Muscle of leg (tissue), 11 donors: ENCODE measurements around the gene FAM184B. TPM values are rescaled to one million over a fixed set of nuclear protein-coding genes. Genes with fewer than 3 reads are reported as not detected.
"Not testable (repeated sequence)": the region's sequence is repeated elsewhere in the genome, so short reads cannot be mapped to it uniquely, and the experiment has no call there.

ENCODE experiments used
- DNase-seq: peaks from one replicate; pipeline ENCODE4 v3.0.0; 2013
- H3K27ac ChIP-seq: one replicate; pipeline ENCODE4 v1.5.1; 2013; ENCODE audit warnings: mild to moderate bottlenecking, low read length, control low read depth
- H3K27me3 ChIP-seq: one replicate; pipeline ENCODE4 v1.6.1; 2013; ENCODE audit warnings: low read length; ENCODE audit not compliant: control insufficient read depth, insufficient read depth
- H3K36me3 ChIP-seq: one replicate; pipeline ENCODE4 v1.6.1; 2013; ENCODE audit warnings: low read length; ENCODE audit not compliant: control insufficient read depth, insufficient read depth
- H3K4me1 ChIP-seq: one replicate; pipeline ENCODE4 v1.6.1; 2013; ENCODE audit warnings: low read length; ENCODE audit not compliant: control insufficient read depth, insufficient read depth
- H3K4me3 ChIP-seq: one replicate; pipeline ENCODE4 v1.5.1; 2013; ENCODE audit warnings: low read length, control low read depth
- H3K9me3 ChIP-seq: replicated peaks from 2 replicates; pipeline ENCODE4 v1.6.1; 2013; ENCODE audit warnings: low read depth, low read length; ENCODE audit not compliant: control insufficient read depth
- WGBS: methylation state at CpG from one replicate; pipeline ENCODE4 v1.1.5; 2013; ENCODE audit warnings: missing lambda C conversion rate; ENCODE audit not compliant: insufficient coverage; 5-methylcytosine and 5-hydroxymethylcytosine counted together
- polyA plus RNA-seq, 8 donors: library from polyadenylated mRNA; unstranded; fragments of 120-200 nt; gene quantifications; one replicate each; pipeline versions ENCODE4 v1.2.1 to v1.2.3, GENCODE V29; 2013; ENCODE audit warnings: inconsistent platforms in 1 of 8, low replicate concordance in 1 of 8; ENCODE audit not compliant: insufficient read length in 8 of 8, insufficient read depth in 1 of 8
- total RNA-seq: library from RNA; stranded (reverse); fragments of 120-200 nt; gene quantifications from one replicate; pipeline ENCODE4 v1.2.4, GENCODE V29; 2013

FAM184B gene
- total and polyA plus RNA-seq, 9 donors: 1.1 to 6.4 (median 4.1) TPM

- Histone ChIP-seq H3K4me3 (no peak overlapping the region), H3K27ac (no peak overlapping the region), H3K27me3 (no peaks in the 10 kb centered on the region), H3K36me3 (no peaks in the 10 kb centered on the region), H3K9me3 (no peaks in the 10 kb centered on the region), H3K4me1 (no peaks in the 10 kb centered on the region)
- DNase-seq: no peak
- WGBS: 71% methylated on average over 3 of the region's 3 CpGs
Observed at GRCh38 chr4:17667653-17668201, 113.7 kb downstream of the FAM184B start.

GRCh38 chr4:17667253-17667652 lies 114.2 kb downstream of the FAM184B start:
- H3K27ac ChIP-seq: no peak overlapping the region
- WGBS: 73% methylated on average over 2 of the region's 3 CpGs
- no peak overlapping the region for H3K4me3 ChIP-seq
- no peaks in the 10 kb centered on the region for H3K9me3 ChIP-seq
- no peaks in the 10 kb centered on the region for H3K4me1 ChIP-seq
- no peaks in the 10 kb centered on the region for H3K36me3 ChIP-seq
- DNase-seq: no peak
- no peaks in the 10 kb centered on the region for H3K27me3 ChIP-seq

- Histone ChIP-seq H3K4me1 (no peaks in the 10 kb centered on the region), H3K27me3 (no peaks in the 10 kb centered on the region), H3K4me3 (no peak overlapping the region), H3K9me3 (no peaks in the 10 kb centered on the region), H3K27ac (no peak overlapping the region), H3K36me3 (no peaks in the 10 kb centered on the region)
- WGBS: 76% methylated on average over 1 of the region's 3 CpGs
- DNase-seq: no peak
Observed at GRCh38 chr4:17665852-17666251, 115.6 kb downstream of the FAM184B start.

GRCh38 chr4:17665346-17665745 lies 116.1 kb downstream of the FAM184B start:
- DNase-seq: no peak
- H3K4me3 ChIP-seq: no peak overlapping the region
- WGBS: no CpG with 5 or more reads among the region's 1 CpG
- no peaks in the 10 kb centered on the region for H3K9me3 ChIP-seq
- H3K27ac ChIP-seq: no peak overlapping the region
- no peaks in the 10 kb centered on the region for H3K36me3 ChIP-seq
- no peaks in the 10 kb centered on the region for H3K4me1 ChIP-seq
- no peaks in the 10 kb centered on the region for H3K27me3 ChIP-seq

GRCh38 chr4:17664755-17665154 lies 116.7 kb downstream of the FAM184B start:
- H3K36me3 ChIP-seq: no peaks in the 10 kb centered on the region
- H3K27me3 ChIP-seq: no peaks in the 10 kb centered on the region
- 33% methylated on average over 1 of the region's 4 CpGs for WGBS
- DNase-seq: no peak
- no peak overlapping the region for H3K27ac ChIP-seq
- H3K4me3 ChIP-seq: no peak overlapping the region
- H3K9me3 ChIP-seq: no peaks in the 10 kb centered on the region
- H3K4me1 ChIP-seq: no peaks in the 10 kb centered on the region

GRCh38 chr4:17662694-17663093 lies 118.7 kb downstream of the FAM184B start:
- H3K27ac ChIP-seq: no peak overlapping the region
- WGBS: 90% methylated on average over 2 of the region's 3 CpGs
- DNase-seq: no peak
- no peaks in the 10 kb centered on the region for H3K9me3 ChIP-seq
- no peaks in the 10 kb centered on the region for H3K4me1 ChIP-seq
- peaks cover 2% of the 10 kb centered on the region for H3K27me3 ChIP-seq
- no peaks in the 10 kb centered on the region for H3K36me3 ChIP-seq
- no peak overlapping the region for H3K4me3 ChIP-seq

- DNase-seq, H3K36me3 ChIP-seq, H3K27me3 ChIP-seq, H3K4me1 ChIP-seq, H3K9me3 ChIP-seq, H3K4me3 ChIP-seq, H3K27ac ChIP-seq: not testable (repeated sequence)
- no CpG with 5 or more reads among the region's 8 CpGs for WGBS
Observed at GRCh38 chr4:17659196-17659595, 122.2 kb downstream of the FAM184B start.

- Histone ChIP-seq H3K27me3 (peaks cover 2% of the 10 kb centered on the region), H3K9me3 (no peaks in the 10 kb centered on the region), H3K36me3 (no peaks in the 10 kb centered on the region), H3K4me1 (no peaks in the 10 kb centered on the region), H3K4me3 (no peak overlapping the region), H3K27ac (no peak overlapping the region)
- 80% methylated on average over 9 of the region's 9 CpGs for WGBS
- DNase-seq: no peak
Observed at GRCh38 chr4:17657849-17658248, 123.6 kb downstream of the FAM184B start.

- Histone ChIP-seq H3K27ac (no peak overlapping the region), H3K36me3 (no peaks in the 10 kb centered on the region), H3K27me3 (peaks cover 2% of the 10 kb centered on the region), H3K4me3 (no peak overlapping the region), H3K9me3 (no peaks in the 10 kb centered on the region), H3K4me1 (no peaks in the 10 kb centered on the region)
- WGBS: no CpG with 5 or more reads among the region's 1 CpG
- DNase-seq: no peak
Observed at GRCh38 chr4:17657090-17657489, 124.3 kb downstream of the FAM184B start.

- 85% methylated on average over 8 of the region's 8 CpGs for WGBS
- peaks cover 2% of the 10 kb centered on the region for H3K27me3 ChIP-seq
Observed at GRCh38 chr4:17654701-17655100, 126.7 kb downstream of the FAM184B start.

GRCh38 chr4:17650406-17650805 lies 131.0 kb downstream of the FAM184B start:
- Histone ChIP-seq H3K4me3 (no peak overlapping the region), H3K27me3 (no peaks in the 10 kb centered on the region), H3K4me1 (no peaks in the 10 kb centered on the region), H3K9me3 (peaks cover 2% of the 10 kb centered on the region), H3K36me3 (no peaks in the 10 kb centered on the region), H3K27ac (no peak overlapping the region)
- peak; percentile 32 for DNase-seq
- WGBS: 63% methylated on average over 1 of the region's 2 CpGs

More at GRCh38 chr4:17654701-17655100, 126.7 kb downstream of the FAM184B start:
- H3K36me3 ChIP-seq: no peaks in the 10 kb centered on the region
- no peaks in the 10 kb centered on the region for H3K9me3 ChIP-seq
- H3K4me1 ChIP-seq: no peaks in the 10 kb centered on the region
- H3K4me3 ChIP-seq: no peak overlapping the region
- no peak for DNase-seq
- no peak overlapping the region for H3K27ac ChIP-seq
